Measurements from ENCODE around the gene HLTF.

The HLTF gene

GRCh38 chr3:149042789-149043386 lies 43.4 kb downstream of the HLTF start:
- H3K4me3 ChIP-seq (ENCODE audit: low read depth, low read length) = no peak overlapping the region
- no peak for TF ChIP-seq CTCF (IDR thresholded peaks at IDR 0.05; ENCODE audit: insufficient read depth, low read depth, low read length, missing control alignments)
- DNase-seq (ENCODE audit: low read depth) = peak; percentile 50

DNA sequence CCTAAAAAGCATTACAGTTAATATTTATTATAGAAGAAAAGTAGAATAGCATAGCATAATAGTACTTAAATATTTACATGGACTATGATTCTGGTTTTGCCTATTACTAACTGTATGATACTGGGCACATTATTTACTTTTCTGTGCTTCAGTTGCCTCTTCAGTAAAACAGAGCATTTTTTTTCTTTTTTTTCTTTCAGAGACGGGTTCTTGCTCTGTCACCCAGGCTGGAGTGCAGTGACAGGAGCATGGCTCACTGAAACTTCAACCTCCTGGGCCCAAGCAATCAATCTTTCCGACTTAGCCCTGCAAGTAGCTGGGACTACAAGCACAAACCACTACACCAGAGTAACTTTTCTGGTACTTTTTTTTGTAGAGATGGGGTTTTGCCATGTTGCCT lies 48.0 kb downstream of the HLTF start:
- DNase-seq (ENCODE audit: low read depth) = no peak
- no peak overlapping the region for H3K4me3 ChIP-seq (ENCODE audit: low read depth, low read length)
- TF ChIP-seq CTCF (IDR thresholded peaks at IDR 0.05; ENCODE audit: insufficient read depth, low read depth, low read length, missing control alignments) = no peak

- no peak overlapping the region for H3K4me3 ChIP-seq (ENCODE audit: low read depth, low read length)
Observed at GRCh38 chr3:149037684-149038083, 48.6 kb downstream of the HLTF start.

GRCh38 chr3:149031096-149031495 lies 55.2 kb downstream of the HLTF start:
- no peak for DNase-seq (ENCODE audit: low read depth)
- no peak for TF ChIP-seq CTCF (IDR thresholded peaks at IDR 0.05; ENCODE audit: insufficient read depth, low read depth, low read length, missing control alignments)
- H3K4me3 ChIP-seq (ENCODE audit: low read depth, low read length) = no peak overlapping the region

More at GRCh38 chr3:149037684-149038083, 48.6 kb downstream of the HLTF start:
- no peak for TF ChIP-seq CTCF (IDR thresholded peaks at IDR 0.05; ENCODE audit: insufficient read depth, low read depth, low read length, missing control alignments)
- DNase-seq (ENCODE audit: low read depth) = no peak

- no peak for TF ChIP-seq CTCF (IDR thresholded peaks at IDR 0.05; ENCODE audit: insufficient read depth, low read depth, low read length, missing control alignments)
- DNase-seq (ENCODE audit: low read depth) = no peak
- no peak overlapping the region for H3K4me3 ChIP-seq (ENCODE audit: low read depth, low read length)
Observed at GRCh38 chr3:149026718-149027117, 59.6 kb downstream of the HLTF start.

DNA sequence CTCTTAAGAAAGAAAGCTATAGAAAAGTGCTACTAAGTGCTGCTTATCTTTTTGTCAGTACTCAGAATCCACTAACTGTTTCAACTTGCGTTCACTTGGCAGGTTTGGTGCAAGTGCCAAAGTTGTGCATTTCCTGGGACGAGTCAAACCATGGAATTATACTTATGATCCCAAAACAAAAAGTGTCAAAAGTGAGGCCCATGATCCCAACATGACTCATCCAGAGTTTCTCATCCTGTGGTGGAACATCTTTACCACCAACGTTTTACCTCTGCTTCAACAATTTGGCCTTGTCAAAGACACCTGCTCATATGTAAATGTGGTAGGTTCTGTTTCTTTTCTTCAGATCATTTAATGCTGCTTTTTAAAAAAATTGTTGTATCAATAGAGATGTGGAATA lies 62.4 kb downstream of the HLTF start:
- no peak for TF ChIP-seq CTCF (IDR thresholded peaks at IDR 0.05; ENCODE audit: insufficient read depth, low read depth, low read length, missing control alignments)
- DNase-seq (ENCODE audit: low read depth) = no peak
- no peak overlapping the region for H3K4me3 ChIP-seq (ENCODE audit: low read depth, low read length)

DNA sequence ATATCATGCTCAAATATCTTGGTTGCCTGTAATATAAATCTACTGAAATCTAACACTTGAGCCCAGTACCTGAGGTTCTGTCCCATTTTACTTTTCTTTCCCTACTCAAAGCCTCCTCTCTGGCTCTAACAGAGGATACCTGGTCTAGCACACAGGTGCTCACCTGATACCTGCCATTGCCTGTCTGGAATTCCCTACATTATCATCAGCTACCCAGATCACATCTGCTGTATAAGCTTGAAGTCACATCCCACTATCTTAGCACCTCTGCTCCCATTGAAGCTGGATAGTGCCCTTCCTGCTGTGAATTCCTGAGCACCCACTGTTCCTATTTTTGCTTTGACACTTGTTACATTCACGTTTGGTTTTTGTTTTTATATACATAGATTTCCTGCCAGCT lies 64.5 kb downstream of the HLTF start:
- TF ChIP-seq CTCF (IDR thresholded peaks at IDR 0.05; ENCODE audit: insufficient read depth, low read depth, low read length, missing control alignments) = no peak
- no peak for DNase-seq (ENCODE audit: low read depth)
- no peak overlapping the region for H3K4me3 ChIP-seq (ENCODE audit: low read depth, low read length)

All from GM12865 (cell line).